GM18517 (cell line): Measurements from ENCODE around the gene DNAJC7.
A peak's percentile ranks its signal among the peaks of the same experiment; 100 is the strongest.

Source experiments
- ATAC-seq: cut with Tn5 transposase; IDR thresholded peaks from one replicate; pipeline ENCODE4 v1.9.1; 2021; ENCODE audit warnings: mild to moderate bottlenecking, moderate library complexity; ENCODE audit not compliant: unreplicated experiment

Gene DNAJC7, protein sequence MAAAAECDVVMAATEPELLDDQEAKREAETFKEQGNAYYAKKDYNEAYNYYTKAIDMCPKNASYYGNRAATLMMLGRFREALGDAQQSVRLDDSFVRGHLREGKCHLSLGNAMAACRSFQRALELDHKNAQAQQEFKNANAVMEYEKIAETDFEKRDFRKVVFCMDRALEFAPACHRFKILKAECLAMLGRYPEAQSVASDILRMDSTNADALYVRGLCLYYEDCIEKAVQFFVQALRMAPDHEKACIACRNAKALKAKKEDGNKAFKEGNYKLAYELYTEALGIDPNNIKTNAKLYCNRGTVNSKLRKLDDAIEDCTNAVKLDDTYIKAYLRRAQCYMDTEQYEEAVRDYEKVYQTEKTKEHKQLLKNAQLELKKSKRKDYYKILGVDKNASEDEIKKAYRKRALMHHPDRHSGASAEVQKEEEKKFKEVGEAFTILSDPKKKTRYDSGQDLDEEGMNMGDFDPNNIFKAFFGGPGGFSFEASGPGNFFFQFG

GRCh38 chr17:42016941-42017865 is at the start of gene DNAJC7:
Gene DNAJC7, minus strand, starts transcription at chr17:42017439. Its CDS starts 23 bp downstream, at chr17:42017416.
- ATAC-seq = peak; percentile 63

DNA sequence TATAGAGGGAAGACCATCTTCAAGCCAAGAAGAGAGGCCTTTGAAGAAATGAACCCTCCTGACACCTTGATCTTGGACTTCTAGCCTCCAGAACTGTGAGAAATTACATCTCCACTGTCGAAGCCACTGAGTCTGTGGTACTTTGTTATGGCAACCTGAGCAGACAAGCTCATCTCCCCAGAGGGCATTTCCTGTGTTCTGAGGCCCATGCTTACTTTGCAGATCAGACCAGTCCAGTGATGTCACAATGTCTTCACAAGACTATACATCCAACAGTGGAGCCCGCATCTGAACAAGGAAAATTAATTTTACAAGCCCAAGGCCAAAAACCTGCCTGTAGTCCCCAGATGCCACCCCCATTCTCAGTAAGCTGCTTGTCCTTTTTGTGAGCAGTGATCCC is 48.0 kb upstream of the DNAJC7 start:
- no peak for ATAC-seq

DNA sequence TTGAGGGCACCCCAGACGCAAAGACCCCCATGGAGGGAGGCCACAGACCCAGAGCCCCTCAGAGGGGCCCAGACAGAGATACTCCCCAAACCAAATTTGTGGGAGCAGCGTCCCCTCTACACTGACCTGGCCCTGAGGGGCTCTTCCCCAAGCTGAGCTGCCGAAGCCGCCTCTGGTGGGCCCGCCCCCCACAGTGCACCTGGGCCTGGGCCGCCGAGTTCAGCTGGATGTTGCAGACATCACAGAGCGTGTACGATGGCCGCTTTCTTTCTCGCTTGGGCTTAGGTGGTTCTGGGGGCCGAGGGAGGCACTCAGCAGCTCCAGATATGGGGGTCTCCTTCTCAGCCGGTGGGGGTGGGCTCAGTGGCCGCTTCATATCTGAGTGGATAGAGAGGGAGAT is 45.4 kb upstream of the DNAJC7 start:
- no peak for ATAC-seq

GRCh38 chr17:42061646-42062487 is 44.6 kb upstream of the DNAJC7 start:
- no peak for ATAC-seq

GRCh38 chr17:42060231-42060630 is 43.0 kb upstream of the DNAJC7 start:
- no peak for ATAC-seq

GRCh38 chr17:42059815-42060214 is 42.6 kb upstream of the DNAJC7 start:
- ATAC-seq = no peak

- ATAC-seq = no peak
Observed at GRCh38 chr17:42058063-42058462, 40.8 kb upstream of the DNAJC7 start.

GRCh38 chr17:42056635-42057034 is 39.4 kb upstream of the DNAJC7 start:
- ATAC-seq = no peak

- ATAC-seq = no peak
Observed at GRCh38 chr17:42055496-42055895, 38.3 kb upstream of the DNAJC7 start.

DNA sequence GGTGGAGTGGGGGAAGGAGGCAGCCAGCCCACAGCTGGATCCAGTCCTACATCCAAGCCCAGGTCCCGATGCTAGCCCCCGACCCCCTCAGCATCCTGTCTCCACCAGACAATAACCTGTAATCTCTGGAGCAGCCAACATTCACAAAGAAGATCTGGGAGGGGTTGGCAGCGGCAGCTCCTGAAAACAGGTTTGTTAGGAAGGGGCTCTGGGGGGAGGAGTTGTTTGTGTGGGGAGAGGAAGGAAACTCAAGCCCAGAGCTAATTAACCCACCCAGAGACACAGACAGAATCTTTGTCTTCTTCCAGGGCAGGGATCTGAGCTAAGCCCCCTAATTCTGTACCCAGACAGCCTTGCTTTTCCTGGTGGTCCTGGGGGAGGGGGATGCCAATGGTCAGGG is 37.8 kb upstream of the DNAJC7 start:
- no peak for ATAC-seq

- ATAC-seq = no peak
Observed at GRCh38 chr17:42053731-42054500, 36.7 kb upstream of the DNAJC7 start.

- no peak for ATAC-seq
Observed at GRCh38 chr17:42052346-42052877, 35.2 kb upstream of the DNAJC7 start.

DNA sequence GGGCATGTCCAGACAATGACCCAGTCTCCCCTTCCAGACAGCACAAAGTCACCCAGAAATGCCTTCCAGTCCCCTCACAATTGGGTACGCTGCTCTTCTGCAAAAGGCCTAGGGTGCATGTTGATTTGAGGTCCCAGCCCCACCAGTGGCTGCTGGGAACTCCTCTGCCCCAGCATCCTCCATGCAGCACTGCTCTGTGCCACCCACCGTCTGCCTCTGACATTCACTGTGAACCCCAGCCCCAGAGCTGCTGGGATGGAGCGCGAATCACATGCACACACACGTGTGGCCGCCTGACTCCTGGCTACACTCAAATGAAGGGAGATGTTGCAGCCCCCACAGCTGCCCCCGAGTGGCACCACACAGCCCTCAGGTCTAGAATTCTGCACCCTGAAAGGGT is 34.4 kb upstream of the DNAJC7 start:
- ATAC-seq = no peak

DNA sequence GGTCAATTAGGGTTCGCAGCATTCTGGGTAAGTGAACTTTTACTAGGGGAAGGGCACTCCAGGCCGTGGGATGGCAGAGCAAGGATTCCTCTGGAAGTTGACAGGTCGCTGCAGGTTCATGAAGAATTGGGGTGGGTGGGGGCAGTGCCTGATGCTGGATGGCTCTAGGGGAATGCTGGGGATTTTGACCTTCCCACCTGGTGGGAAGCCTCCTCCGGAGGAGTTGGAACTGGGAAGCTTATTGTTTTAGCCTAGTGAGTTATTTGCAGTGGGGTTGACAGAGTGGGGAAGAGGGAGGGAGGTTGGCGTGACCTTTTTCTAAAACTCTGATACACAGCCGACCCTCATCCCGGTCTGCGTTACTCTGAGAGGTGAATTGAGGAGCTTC is 33.8 kb upstream of the DNAJC7 start:
- ATAC-seq = no peak

GRCh38 chr17:42050393-42051012 is 33.3 kb upstream of the DNAJC7 start, which contains the start of gene C17orf113:
Gene C17orf113, minus strand, starts transcription at chr17:42050601. Its CDS starts 7,225 bp downstream, at chr17:42043376.
- ATAC-seq = no peak

DNA sequence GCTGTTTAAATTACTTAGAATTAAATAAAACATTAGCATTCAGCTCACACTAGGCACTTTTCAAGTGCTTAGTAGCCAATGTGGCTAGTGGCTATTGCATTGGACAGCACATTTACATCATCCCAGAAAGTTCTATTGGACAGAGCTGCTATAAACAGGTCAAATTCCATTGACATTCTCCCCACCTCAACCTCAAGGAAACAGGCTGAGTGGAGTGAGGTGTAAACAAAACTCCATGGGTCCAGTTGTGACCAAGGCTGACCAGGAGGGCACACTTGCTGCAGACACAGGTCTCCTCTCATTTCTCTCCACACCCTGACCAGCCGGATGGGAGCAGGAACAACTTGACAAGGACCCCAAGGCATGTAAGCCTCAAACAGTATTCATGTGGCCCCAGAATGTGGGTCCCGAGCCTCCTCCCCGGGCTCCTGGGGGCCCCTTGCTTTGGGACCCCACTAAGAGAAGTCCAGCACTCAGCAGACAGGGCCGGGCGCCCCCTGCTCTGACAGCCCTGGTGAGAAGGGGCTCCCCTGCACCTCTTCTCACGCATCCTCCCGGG is 32.7 kb upstream of the DNAJC7 start:
- ATAC-seq = no peak

- no peak for ATAC-seq
Observed at GRCh38 chr17:42047343-42047742, 30.1 kb upstream of the DNAJC7 start.

DNA sequence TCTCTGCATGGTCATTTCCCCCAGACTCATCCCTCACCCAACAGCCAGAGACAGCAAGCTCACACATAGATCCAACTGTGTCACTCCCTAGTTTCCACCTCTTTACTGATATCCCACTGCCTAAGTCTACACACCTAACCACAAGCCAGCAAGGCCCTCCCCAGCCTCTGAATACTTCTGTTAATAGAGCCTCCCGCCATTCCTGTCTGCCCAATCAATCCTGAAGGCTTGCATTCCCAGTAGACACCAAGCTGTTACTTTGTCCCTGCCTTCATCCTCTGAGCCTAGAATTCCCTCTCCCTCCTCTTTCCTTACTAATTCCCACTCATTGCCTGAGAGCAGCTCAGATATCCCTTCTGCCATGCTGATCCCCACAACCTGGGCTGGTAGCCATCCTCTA is 28.5 kb upstream of the DNAJC7 start:
- ATAC-seq = no peak
